ENCODE measurements around the gene HSPA12B.

HSPA12B gene

DNA sequence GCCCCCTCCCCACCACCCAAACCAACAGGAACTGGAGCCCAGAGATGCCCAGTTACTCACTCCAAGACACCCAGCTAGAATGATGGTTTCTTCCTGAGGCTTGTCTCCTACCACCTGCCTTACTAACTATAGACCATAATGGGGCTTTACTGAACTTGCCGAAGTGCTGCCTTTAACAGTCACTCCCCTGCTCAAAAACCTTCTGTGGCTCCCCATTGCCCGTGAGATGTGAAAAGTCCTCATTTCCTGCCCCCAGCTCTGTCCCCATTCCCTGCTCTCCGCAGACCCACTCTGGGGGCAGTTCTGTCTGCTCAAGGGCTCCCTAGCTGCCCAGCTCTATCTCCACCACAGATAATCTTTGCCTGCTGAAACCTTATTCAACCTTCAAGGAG, 25.0 kb upstream of the HSPA12B start:
- H3K27ac ChIP-seq, result no peak overlapping the region
- no peak for DNase-seq (ENCODE audit: low read depth, low spot score)
- H3K9me3 ChIP-seq (ENCODE audit: low read depth, low read length), result no peaks in the 10 kb centered on the region
- no peak overlapping the region for H3K4me3 ChIP-seq
- TF ChIP-seq FOXP2 (optimal IDR thresholded peaks at IDR 0.05; ENCODE audit: control extremely low read depth, extremely low read length, insufficient read depth) (no peak), POLR2AphosphoS5 (IDR thresholded peaks at IDR 0.05; ENCODE audit: borderline replicate concordance, low read depth, low read length) (no peak), EZH2 (IDR thresholded peaks at IDR 0.05) (no peak)
- no peaks in the 10 kb centered on the region for H3K36me3 ChIP-seq (ENCODE audit: insufficient read depth, low read length)
- no peak overlapping the region for H3K9ac ChIP-seq (ENCODE audit: insufficient read length)

DNA sequence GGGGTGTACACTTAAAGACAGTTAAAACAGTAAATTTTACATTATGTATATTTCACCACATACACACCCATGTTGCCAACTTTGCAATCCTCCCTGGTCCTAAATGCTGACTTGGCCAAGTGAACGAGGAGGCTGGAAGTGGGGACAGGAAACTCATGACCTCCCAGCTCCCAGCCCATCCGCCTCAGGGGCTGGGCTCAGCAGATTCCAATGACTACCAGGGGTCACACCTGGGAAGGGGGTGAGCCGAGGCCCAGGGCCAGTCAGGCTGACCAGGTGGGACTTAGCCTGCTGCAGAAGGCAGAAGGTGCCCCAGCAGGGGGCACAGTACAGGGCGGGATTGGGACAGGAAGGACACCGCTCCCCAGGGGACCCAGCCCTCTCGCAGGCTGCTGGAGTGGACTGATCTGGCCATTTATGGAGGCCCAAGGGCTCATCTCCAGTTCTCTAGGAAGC, 22.4 kb upstream of the HSPA12B start:
- Histone ChIP-seq H3K4me3 (no peak overlapping the region), H3K9ac (ENCODE audit: insufficient read length) (no peak overlapping the region), H3K36me3 (ENCODE audit: insufficient read depth, low read length) (no peaks in the 10 kb centered on the region), H3K9me3 (ENCODE audit: low read depth, low read length) (no peaks in the 10 kb centered on the region), H3K27ac (no peak overlapping the region)
- no peak for DNase-seq (ENCODE audit: low read depth, low spot score)
- TF ChIP-seq POLR2AphosphoS5 (IDR thresholded peaks at IDR 0.05; ENCODE audit: borderline replicate concordance, low read depth, low read length) (no peak), EZH2 (IDR thresholded peaks at IDR 0.05) (no peak), FOXP2 (optimal IDR thresholded peaks at IDR 0.05; ENCODE audit: control extremely low read depth, extremely low read length, insufficient read depth) (no peak)

DNA sequence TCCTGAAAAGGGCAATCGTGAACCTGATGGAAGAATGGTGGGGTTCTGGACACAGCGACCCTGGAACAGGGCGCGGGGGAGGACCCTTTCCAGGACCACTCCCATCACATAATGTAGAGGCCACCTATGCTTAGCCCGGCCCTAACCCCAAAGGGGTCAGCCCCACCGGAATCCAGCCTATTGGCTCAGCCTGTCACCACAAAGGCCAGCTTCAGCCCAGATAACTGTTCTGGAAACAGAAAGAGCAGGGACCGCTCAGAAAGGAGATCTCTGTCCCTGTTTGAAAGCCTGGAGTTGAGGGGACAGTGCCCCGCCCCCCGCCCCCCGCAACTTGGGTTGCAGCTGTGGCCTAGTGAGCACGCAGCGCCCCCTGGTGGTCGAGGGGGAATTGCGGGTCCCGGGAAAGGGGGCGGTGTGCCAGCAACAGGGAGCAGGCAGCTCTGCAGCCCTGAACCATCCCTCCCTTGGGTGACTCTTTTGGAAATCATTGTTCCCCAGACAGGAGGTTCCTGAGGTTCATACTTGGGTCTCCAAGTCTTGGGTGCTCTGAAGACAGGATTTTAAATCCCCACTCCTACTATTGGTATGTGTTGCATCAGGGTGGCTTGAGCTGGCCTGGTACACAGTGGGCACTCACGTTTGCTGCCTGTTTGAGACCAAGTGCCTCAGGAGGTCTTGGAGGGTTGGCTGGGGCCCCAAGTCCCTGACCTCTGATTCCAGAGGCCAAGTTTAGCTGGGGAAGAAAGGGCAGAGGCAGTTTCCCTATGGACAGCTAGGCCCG, 21.6 kb upstream of the HSPA12B start:
- Histone ChIP-seq H3K36me3 (ENCODE audit: insufficient read depth, low read length) (no peaks in the 10 kb centered on the region), H3K4me3 (no peak overlapping the region), H3K27ac (no peak overlapping the region), H3K9me3 (ENCODE audit: low read depth, low read length) (no peaks in the 10 kb centered on the region), H3K9ac (ENCODE audit: insufficient read length) (no peak overlapping the region)
- DNase-seq (ENCODE audit: low read depth, low spot score), result no peak
- TF ChIP-seq FOXP2 (optimal IDR thresholded peaks at IDR 0.05; ENCODE audit: control extremely low read depth, extremely low read length, insufficient read depth), result no peak
- TF ChIP-seq EZH2 (IDR thresholded peaks at IDR 0.05), result no peak
- TF ChIP-seq POLR2AphosphoS5 (IDR thresholded peaks at IDR 0.05; ENCODE audit: borderline replicate concordance, low read depth, low read length), result no peak

DNA sequence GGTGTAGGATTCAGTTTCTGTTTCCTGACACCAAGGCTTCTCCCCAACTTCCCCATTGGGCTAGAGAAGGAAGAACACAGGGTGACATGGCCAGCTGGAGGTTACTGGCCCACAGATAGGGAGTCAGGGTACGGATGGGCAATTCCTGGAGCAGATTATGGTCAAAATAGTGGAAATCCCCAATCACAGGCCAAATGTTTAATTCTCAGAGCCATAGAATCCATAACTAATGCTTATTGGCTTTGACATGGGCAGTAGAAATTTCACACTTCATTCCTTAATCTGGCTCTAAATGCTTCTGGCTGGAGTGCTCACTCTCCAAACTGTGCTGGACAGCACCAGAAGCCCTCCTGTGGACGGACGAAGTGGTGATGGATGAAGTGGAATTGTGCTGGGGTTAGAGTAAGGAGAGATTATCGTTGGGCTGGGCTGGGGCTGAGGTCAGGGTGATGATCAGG, 21.0 kb upstream of the HSPA12B start:
- Histone ChIP-seq H3K9me3 (ENCODE audit: low read depth, low read length) (no peaks in the 10 kb centered on the region), H3K27ac (no peak overlapping the region), H3K36me3 (ENCODE audit: insufficient read depth, low read length) (no peaks in the 10 kb centered on the region), H3K4me3 (no peak overlapping the region), H3K9ac (ENCODE audit: insufficient read length) (no peak overlapping the region)
- DNase-seq (ENCODE audit: low read depth, low spot score), result no peak
- no peak for TF ChIP-seq EZH2 (IDR thresholded peaks at IDR 0.05)
- TF ChIP-seq FOXP2 (optimal IDR thresholded peaks at IDR 0.05; ENCODE audit: control extremely low read depth, extremely low read length, insufficient read depth), result no peak
- no peak for TF ChIP-seq POLR2AphosphoS5 (IDR thresholded peaks at IDR 0.05; ENCODE audit: borderline replicate concordance, low read depth, low read length)

DNA sequence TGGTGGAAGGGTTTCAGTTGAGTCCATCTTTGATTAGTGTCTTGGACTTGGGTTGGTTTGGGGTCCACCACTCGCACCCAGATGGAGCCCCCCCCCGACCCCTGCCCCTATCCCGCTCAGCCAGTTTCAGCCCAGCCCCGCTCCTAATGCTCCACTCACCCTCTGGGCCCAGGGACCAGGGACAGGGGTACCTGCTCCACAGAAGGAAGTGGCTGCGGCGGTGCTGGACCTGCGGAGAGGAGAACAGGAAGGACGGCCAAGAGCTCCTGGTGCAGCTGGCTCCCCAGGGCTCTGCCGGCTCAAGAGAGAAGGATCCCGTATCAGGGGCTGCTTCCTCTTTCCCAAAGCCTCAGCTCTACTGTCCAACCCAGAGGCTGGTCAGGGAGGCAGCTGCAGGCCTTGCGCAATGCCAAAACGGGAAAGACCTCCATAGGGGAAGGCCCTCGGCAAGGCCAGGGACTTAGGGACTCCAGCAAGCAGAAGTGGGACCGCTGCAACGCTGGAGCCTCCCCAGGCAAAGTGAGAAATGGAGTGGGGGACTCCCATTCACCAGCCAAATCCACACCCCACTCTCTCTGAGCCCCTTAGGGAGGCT, 20.1 kb upstream of the HSPA12B start, which contains the start of gene SIGLEC1:
Gene SIGLEC1 (minus strand): TSS at position 322 of the 595 bp plus-strand sequence. CDS start 5,472 bp downstream, outside the sequence.
- Histone ChIP-seq H3K27ac (no peak within 1 kb of the TSS), H3K9me3 (ENCODE audit: low read depth, low read length) (no peaks in the 10 kb centered on the region), H3K4me3 (no peak within 1 kb of the TSS), H3K9ac (ENCODE audit: insufficient read length) (no peak within 1 kb of the TSS), H3K36me3 (ENCODE audit: insufficient read depth, low read length) (no peaks in the 10 kb centered on the region)
- TF ChIP-seq FOXP2 (optimal IDR thresholded peaks at IDR 0.05; ENCODE audit: control extremely low read depth, extremely low read length, insufficient read depth) (no peak), EZH2 (IDR thresholded peaks at IDR 0.05) (no peak), POLR2AphosphoS5 (IDR thresholded peaks at IDR 0.05; ENCODE audit: borderline replicate concordance, low read depth, low read length) (no peak)
- no peak for DNase-seq (ENCODE audit: low read depth, low spot score)

- Histone ChIP-seq H3K9me3 (ENCODE audit: low read depth, low read length) (no peaks in the 10 kb centered on the region), H3K9ac (ENCODE audit: insufficient read length) (no peak overlapping the region), H3K36me3 (ENCODE audit: insufficient read depth, low read length) (no peaks in the 10 kb centered on the region), H3K27ac (no peak overlapping the region), H3K4me3 (no peak overlapping the region)
- no peak for DNase-seq (ENCODE audit: low read depth, low spot score)
- TF ChIP-seq FOXP2 (optimal IDR thresholded peaks at IDR 0.05; ENCODE audit: control extremely low read depth, extremely low read length, insufficient read depth) (no peak), EZH2 (IDR thresholded peaks at IDR 0.05) (no peak), POLR2AphosphoS5 (IDR thresholded peaks at IDR 0.05; ENCODE audit: borderline replicate concordance, low read depth, low read length) (no peak)
Observed at GRCh38 chr20:3714092-3714491, 18.4 kb upstream of the HSPA12B start.

GRCh38 chr20:3716195-3716834, 16.2 kb upstream of the HSPA12B start:
- Histone ChIP-seq H3K4me3 (no peak overlapping the region), H3K27ac (no peak overlapping the region), H3K9me3 (ENCODE audit: low read depth, low read length) (no peaks in the 10 kb centered on the region), H3K9ac (ENCODE audit: insufficient read length) (no peak overlapping the region), H3K36me3 (ENCODE audit: insufficient read depth, low read length) (no peaks in the 10 kb centered on the region)
- no peak for TF ChIP-seq FOXP2 (optimal IDR thresholded peaks at IDR 0.05; ENCODE audit: control extremely low read depth, extremely low read length, insufficient read depth)
- no peak for TF ChIP-seq POLR2AphosphoS5 (IDR thresholded peaks at IDR 0.05; ENCODE audit: borderline replicate concordance, low read depth, low read length)
- DNase-seq (ENCODE audit: low read depth, low spot score), result no peak

- no peak for DNase-seq (ENCODE audit: low read depth, low spot score)
- no peak overlapping the region for H3K9ac ChIP-seq (ENCODE audit: insufficient read length)
- no peaks in the 10 kb centered on the region for H3K9me3 ChIP-seq (ENCODE audit: low read depth, low read length)
- H3K36me3 ChIP-seq (ENCODE audit: insufficient read depth, low read length), result no peaks in the 10 kb centered on the region
- H3K27ac ChIP-seq, result no peak overlapping the region
- H3K4me3 ChIP-seq, result no peak overlapping the region
- TF ChIP-seq EZH2 (IDR thresholded peaks at IDR 0.05) (no peak), FOXP2 (optimal IDR thresholded peaks at IDR 0.05; ENCODE audit: control extremely low read depth, extremely low read length, insufficient read depth) (no peak), POLR2AphosphoS5 (IDR thresholded peaks at IDR 0.05; ENCODE audit: borderline replicate concordance, low read depth, low read length) (no peak)
Observed at GRCh38 chr20:3719046-3719445, 13.4 kb upstream of the HSPA12B start.
